ENCODE results near the gene ANKRD13D.

ANKRD13D gene

GRCh38 chr11:67289226-67289650 lies at the start of gene ANKRD13D:
Gene ANKRD13D (plus strand): TSS chr11:67289303. CDS start chr11:67289461, 158 bp downstream.
- no peak for DNase-seq

- peak; percentile 92 for DNase-seq
Observed at GRCh38 chr11:67239783-67240575, 49.1 kb upstream of the ANKRD13D start.

GRCh38 chr11:67240576-67241389 lies 48.3 kb upstream of the ANKRD13D start:
- DNase-seq = peak; percentile 86

GRCh38 chr11:67242548-67242947 lies 46.6 kb upstream of the ANKRD13D start:
- no peak for DNase-seq

GRCh38 chr11:67243051-67243450 lies 46.1 kb upstream of the ANKRD13D start:
- no peak for DNase-seq

GRCh38 chr11:67245046-67245445 lies 44.1 kb upstream of the ANKRD13D start:
- no peak for DNase-seq

- DNase-seq = no peak
Observed at GRCh38 chr11:67247946-67248550, 41.1 kb upstream of the ANKRD13D start.

GRCh38 chr11:67248653-67249052 lies 40.5 kb upstream of the ANKRD13D start:
- no peak for DNase-seq

- no peak for DNase-seq
Observed at GRCh38 chr11:67250059-67251043, 38.8 kb upstream of the ANKRD13D start.

GRCh38 chr11:67251841-67252240 lies 37.3 kb upstream of the ANKRD13D start:
- DNase-seq = no peak

- peak; percentile 59 for DNase-seq
Observed at GRCh38 chr11:67252831-67253239, 36.3 kb upstream of the ANKRD13D start.

- peak; percentile 54 for DNase-seq
Observed at GRCh38 chr11:67253872-67254624, 35.1 kb upstream of the ANKRD13D start.

- peak; percentile 53 for DNase-seq
Observed at GRCh38 chr11:67254798-67255197, 34.3 kb upstream of the ANKRD13D start.

GRCh38 chr11:67255353-67255752 lies 33.8 kb upstream of the ANKRD13D start:
- no peak for DNase-seq

- DNase-seq = peak; percentile 55
Observed at GRCh38 chr11:67255864-67256263, 33.2 kb upstream of the ANKRD13D start.

- DNase-seq = peak; percentile 55
Observed at GRCh38 chr11:67256477-67257135, 32.5 kb upstream of the ANKRD13D start.

- DNase-seq = no peak
Observed at GRCh38 chr11:67260406-67260805, 28.7 kb upstream of the ANKRD13D start.

- DNase-seq = peak; percentile 82
Observed at GRCh38 chr11:67260885-67261639, 28.0 kb upstream of the ANKRD13D start.

GRCh38 chr11:67261640-67261945 lies 27.5 kb upstream of the ANKRD13D start:
- no peak for DNase-seq

- DNase-seq = no peak
Observed at GRCh38 chr11:67261946-67262681, 27.0 kb upstream of the ANKRD13D start.

Measured in activated CD8-positive, alpha-beta memory T cell treated with anti-CD3 and anti-CD28 coated beads for 24 hours (primary cell).